Amniotic stem cell (primary cell): ENCODE measurements around the gene SFMBT2.
"Not testable (repeated sequence)": the region's sequence is repeated elsewhere in the genome, so short reads cannot be mapped to it uniquely, and the experiment has no call there.

Experiments used
- DNase-seq: peaks from one replicate; lab custom pipeline; 2025; lab: John Stamatoyannopoulos, UW

The SFMBT2 gene

GRCh38 chr10:7401156-7401555, 9.7 kb downstream of the SFMBT2 start:
- DNase-seq = no peak

- DNase-seq = no peak
Measured at GRCh38 chr10:7400068-7400715, 10.6 kb downstream of the SFMBT2 start.

GRCh38 chr10:7399533-7399932, 11.3 kb downstream of the SFMBT2 start:
- DNase-seq = no peak

GRCh38 chr10:7397049-7398035, 13.5 kb downstream of the SFMBT2 start:
- DNase-seq = no peak

DNA sequence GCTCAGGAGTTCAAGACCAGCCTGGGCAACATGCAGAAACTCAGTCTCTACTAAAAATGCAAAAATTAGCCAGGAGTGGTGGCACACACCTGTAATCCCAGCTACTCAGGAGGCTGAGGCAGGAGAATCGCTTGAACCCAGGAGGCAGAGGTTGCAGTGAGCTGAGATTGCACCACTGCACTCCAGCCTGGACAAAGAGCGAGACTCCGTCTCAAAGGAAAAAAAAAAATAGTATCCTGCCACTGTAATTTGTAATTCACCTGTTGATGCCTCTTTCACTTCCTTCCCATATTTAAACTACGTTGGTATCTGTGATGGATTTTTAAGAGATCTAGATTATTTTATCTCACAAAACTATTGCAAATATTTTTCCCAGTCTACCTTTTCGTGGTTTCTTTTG, 18.5 kb downstream of the SFMBT2 start:
- DNase-seq = not testable (repeated sequence)

DNA sequence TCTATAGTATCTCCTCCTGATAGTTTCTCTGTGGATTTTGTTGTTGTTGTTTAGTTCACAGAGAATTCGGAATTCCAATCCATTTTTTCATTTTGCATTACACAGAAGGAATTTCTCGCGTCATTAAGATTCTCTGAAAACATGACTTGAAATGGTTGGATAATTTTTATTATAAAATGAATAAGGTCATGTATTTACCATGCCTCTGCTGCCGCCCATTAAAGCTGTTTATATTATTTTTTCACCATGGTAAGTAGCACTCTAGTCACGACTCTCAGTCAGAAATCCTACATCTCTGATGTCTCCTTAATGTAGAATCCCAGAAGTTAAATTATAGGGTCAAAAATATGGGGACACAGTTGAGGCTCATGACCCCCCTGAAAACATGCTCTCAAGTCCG, 19.1 kb downstream of the SFMBT2 start:
- DNase-seq = no peak

DNA sequence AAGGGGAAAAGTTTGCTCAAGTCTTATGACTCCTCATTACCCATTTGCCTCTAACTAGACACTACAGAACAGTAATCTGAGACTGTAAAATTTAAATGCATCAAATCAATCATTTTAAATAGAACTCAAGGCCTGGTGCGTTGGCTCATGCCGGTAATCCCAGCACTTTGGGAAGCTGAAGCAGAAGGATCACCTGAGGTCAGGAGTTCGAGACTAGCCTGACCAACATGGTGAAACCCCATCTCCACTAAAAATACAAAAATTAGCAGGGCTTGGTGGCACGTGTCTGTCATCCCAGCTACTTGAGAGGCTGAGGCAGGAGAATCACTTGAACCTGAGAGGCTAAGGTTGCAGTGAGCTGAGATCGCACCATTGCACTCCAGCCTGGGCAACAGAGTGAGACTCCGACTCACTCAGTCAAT, 20.1 kb downstream of the SFMBT2 start:
- DNase-seq = not testable (repeated sequence)

DNA sequence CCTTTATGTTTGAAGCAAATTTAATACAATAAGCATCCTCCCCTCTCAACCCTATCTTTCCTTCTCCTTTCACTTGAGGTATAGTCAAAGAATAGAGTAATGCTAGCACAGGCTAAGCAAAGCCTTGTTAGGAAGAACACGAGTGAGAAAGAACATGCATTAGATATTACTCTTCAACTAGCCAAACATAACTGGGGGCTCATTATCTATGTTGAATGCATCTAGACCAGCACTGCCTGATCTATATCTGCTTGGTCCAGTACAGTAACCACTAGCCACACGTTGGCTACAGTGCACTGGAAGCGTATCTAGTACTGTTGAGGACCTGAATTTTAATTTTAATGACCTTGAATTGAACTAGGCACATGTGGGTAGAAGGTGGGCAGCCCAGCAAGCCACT, 21.0 kb downstream of the SFMBT2 start:
- DNase-seq = no peak

DNA sequence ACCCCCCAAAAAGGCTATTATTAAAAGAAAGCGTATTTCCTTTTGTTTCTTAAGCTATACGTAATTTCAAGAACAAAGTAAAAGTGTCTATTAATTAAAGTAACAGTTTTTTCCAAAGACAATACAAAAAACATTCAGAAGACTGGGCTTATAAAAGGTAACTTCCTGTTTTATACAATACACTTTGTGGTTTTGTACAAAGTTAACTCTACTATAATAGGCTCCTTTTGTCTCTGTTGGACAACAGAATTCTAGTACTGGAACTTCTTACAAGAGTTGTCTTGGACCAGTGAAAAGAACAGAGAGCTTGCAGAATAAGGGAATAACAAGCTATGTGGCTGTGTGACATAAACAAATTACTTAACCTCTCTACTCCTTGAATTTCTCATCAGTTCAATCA, 21.5 kb downstream of the SFMBT2 start:
- no peak for DNase-seq

DNA sequence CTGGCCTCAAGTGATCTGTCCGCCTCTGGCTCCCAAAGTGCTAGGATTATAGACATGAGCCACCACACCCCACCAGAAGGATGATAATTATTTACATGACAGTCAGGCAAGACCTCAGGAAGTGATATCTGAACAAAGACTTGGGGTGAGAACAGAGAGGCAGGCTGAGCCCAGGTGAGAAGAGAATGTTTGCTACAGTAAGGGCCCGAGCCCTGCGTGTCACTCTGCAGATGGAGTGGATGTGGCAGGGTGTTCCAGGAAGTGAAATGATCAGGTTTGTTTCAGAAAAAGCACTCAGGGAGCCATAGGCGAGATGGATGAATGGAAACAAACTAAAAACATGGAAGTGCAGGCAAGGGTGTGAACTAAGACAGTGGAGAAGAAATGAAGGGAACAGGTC, 22.2 kb downstream of the SFMBT2 start:
- DNase-seq = no peak

GRCh38 chr10:7388149-7388548, 22.7 kb downstream of the SFMBT2 start:
- not testable (repeated sequence) for DNase-seq

GRCh38 chr10:7385114-7385513, 25.7 kb downstream of the SFMBT2 start:
- DNase-seq = no peak

DNA sequence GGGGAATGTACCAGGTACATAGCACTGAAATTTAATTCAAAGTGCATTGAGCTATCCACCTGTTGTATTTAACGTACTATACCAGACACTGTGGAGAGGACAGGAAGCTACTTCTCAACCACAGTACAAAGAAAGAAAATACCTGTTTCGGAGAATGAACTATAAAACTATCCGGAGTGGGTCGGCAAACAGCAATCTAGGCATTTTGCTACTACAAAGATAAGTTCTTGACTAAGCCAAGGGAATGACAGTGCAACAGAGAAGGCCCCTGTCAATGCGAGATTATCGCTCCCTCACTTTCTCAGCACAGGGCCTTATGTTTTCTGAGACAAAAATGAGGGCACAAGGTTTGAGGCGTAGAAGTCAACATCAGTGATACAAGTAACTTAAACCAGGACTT, 27.4 kb downstream of the SFMBT2 start:
- DNase-seq = no peak

- no peak for DNase-seq
Measured at GRCh38 chr10:7380704-7381241, 30.1 kb downstream of the SFMBT2 start.

GRCh38 chr10:7378602-7379403, 32.0 kb downstream of the SFMBT2 start:
- no peak for DNase-seq

DNA sequence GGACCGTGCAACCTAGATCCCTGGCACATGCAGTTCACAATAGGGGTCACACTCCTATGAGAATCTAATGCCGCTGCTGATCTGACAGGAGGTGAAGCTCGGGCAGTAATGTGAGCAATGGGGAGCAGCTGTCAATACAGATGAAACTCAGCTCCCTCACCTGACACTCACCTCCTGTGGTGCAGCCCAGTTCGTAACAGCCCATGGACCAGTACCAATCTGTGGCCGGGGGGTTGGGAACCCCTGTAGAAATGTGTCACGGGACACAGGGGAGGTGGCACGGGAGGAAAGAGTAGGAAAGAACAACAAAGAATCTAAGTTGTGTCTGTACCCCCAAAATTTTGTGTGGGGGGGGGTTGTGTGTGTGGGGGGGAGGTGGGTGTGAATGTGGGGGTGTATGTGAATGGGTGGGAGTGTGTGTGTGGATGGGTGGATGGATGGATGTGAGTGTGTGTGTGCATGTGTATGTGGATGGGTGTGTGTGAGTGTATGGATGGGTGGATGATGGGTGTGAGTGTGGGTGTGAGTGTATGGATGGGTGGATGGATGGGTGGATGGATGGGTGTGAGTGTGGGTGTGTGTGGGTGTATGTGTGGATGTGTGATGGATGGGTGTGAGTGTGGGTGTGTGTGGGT, 33.1 kb downstream of the SFMBT2 start:
- DNase-seq = no peak

GRCh38 chr10:7374795-7375194, 36.0 kb downstream of the SFMBT2 start:
- DNase-seq = no peak

DNA sequence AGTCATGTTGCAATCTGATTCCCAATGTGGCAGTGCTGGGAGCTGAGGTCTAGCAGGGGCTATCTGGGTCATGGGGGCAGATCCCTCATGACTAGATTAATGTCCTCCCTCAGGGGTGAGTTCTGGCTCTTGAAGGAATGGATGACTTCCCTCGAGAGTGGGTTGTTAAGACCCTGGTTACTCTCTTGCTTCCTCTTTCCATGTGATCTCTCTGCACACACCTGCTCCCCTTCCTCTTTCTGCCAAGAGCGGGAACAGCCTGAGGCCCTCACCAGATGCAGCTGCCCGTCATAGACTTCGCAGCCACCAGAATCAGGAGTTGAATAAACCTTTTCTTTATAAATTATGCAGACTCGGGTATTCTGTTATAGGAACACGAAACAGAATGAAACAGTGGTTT, 37.8 kb downstream of the SFMBT2 start:
- no peak for DNase-seq

DNA sequence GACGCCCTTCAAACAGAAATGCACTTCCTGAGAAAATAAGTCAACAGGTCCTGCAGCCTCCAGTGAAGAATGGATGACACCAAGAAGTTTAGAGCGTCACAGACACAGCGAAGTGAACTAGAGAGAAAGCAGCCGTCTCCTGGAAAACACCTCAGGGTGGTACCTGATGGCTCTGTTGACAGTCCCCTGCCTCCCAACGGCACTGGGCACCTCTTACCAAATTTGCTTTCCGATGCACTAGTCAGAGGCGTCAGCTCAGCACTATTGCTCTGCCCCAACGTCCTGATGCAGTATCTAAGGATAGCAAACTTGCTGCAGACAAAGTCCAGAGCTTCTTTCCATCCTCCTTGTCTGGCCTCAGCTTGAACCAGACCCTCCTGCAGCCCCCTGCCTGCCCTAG, 38.3 kb downstream of the SFMBT2 start:
- DNase-seq = no peak

DNA sequence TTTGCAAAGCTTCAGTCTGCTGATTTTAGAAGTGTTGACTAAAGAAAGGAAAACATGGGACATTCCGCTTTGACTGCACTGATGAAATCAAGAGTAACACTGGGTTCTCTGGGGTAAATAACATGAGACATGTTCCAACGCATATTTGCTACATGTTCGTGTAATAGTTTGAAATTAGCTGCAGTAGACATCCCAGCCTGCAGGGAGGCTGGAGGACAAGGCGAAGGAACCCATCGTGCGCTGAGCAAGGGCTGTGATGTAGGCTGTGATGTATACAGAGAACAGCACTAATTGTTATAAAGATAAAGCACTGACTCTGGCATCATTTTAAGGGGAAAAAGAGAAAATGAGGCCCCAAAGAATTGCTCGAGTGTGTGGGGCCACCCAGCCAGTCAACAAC, 40.3 kb downstream of the SFMBT2 start:
- no peak for DNase-seq

- no peak for DNase-seq
Measured at GRCh38 chr10:7365027-7365745, 45.6 kb downstream of the SFMBT2 start.
